Vagina (tissue), 2 donors: Measurements from ENCODE around the gene NUBP2. TPM values are rescaled to one million over a fixed set of nuclear protein-coding genes. Genes with fewer than 3 reads are reported as not detected.

Source experiments
- DNase-seq, 2 donors: peaks; one replicate each; pipeline ENCODE4 v3.0.0-alpha.2; 2017; ENCODE audit errors: extremely low spot score in 2 of 2
- H3K27ac ChIP-seq: fragments of 200-600 bp; sonication (generic); one replicate; pipeline ENCODE4 v1.5.1; 2019
- H3K27me3 ChIP-seq: fragments of 200-600 bp; sonication (generic); one replicate; pipeline ENCODE4 v1.5.1; 2019
- H3K36me3 ChIP-seq, 2 donors: fragments of 200-600 bp; sonication (generic); one replicate each; pipeline ENCODE4 v1.5.1; 2017 to 2019
- H3K4me1 ChIP-seq: fragments of 200-600 bp; sonication (generic); one replicate; pipeline ENCODE4 v1.5.1; 2019
- H3K4me3 ChIP-seq, 2 donors: fragments of 200-600 bp; sonication (generic); 1 replicate in 1 of 2; 2 replicates in 1 of 2; pipeline ENCODE4 v1.5.1; 2016 to 2019
- H3K9me3 ChIP-seq: fragments of 200-600 bp; sonication (generic); one replicate; pipeline ENCODE4 v1.5.1; 2019
- POLR2A ChIP-seq, 2 donors: fragments of 450-650 bp; IDR thresholded peaks; one replicate each; pipeline ENCODE4 v1.6.1; 2017; ENCODE audit warnings: antibody characterized with exemption in 2 of 2, mild to moderate bottlenecking in 2 of 2, moderate library complexity in 2 of 2
- POLR2AphosphoS5 ChIP-seq, 2 donors: sonication (generic); formaldehyde crosslinking; IDR thresholded peaks; one replicate each; pipeline ENCODE4 v1.9.0; 2017; ENCODE audit warnings: antibody characterized with exemption in 2 of 2, mild to moderate bottlenecking in 2 of 2, low read depth in 1 of 2; ENCODE audit not compliant: insufficient read depth in 1 of 2
- intact Hi-C: fragments of 100-400 bp; cut with DNase I; formaldehyde crosslinking; loops from one replicate; pipeline ENCODE4 v1.15.1; 2023
- total RNA-seq: library from RNA; depleted of rRNA; stranded (reverse); fragments of >200 nt; gene quantifications from one replicate; pipeline ENCODE4 v1.2.3, GENCODE V29; 2016
- TF ChIP-seq, protein P1 (sequence below), 3 experiments: fragments of 450-650 bp in 2 of 3; fragments of 200-600 bp in 1 of 3; sonication (generic) in 1 of 3; IDR thresholded peaks; one replicate each; pipeline ENCODE4 v1.5.1; 2017 to 2019; ENCODE audit warnings: antibody characterized with exemption in 3 of 3, mild to moderate bottlenecking in 2 of 3, moderate library complexity in 2 of 3

Gene NUBP2
- total RNA-seq, 1 donor from 2014 or later: 40.8 TPM

DNA sequence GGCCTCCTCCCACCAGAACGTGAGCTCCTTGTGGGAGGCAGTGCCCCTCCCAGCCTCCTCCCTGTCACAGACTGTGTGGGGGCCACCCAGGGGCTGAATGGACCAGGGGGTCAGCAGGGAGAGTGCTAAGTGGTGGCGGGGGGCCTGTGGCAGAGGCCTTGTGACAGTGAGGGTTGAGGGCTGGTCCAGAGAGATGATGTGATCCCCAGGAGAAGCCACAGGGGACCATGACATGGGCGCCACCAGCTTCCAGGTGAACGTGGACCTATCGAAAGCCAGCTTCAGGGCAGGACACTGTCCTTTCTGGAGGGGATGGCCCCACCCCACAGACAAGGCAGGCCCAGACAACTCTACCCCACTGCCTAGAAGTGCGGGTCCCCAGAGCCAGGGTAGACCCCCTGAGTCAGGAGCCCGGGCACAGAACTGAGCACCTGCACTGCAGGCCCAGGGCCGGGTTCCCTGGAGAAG is 3.5 kb upstream of the NUBP2 start:
- no peaks in the 10 kb centered on the region for H3K27me3 ChIP-seq
- H3K9me3 ChIP-seq: no peaks in the 10 kb centered on the region
- TF ChIP-seq, protein P1, sequence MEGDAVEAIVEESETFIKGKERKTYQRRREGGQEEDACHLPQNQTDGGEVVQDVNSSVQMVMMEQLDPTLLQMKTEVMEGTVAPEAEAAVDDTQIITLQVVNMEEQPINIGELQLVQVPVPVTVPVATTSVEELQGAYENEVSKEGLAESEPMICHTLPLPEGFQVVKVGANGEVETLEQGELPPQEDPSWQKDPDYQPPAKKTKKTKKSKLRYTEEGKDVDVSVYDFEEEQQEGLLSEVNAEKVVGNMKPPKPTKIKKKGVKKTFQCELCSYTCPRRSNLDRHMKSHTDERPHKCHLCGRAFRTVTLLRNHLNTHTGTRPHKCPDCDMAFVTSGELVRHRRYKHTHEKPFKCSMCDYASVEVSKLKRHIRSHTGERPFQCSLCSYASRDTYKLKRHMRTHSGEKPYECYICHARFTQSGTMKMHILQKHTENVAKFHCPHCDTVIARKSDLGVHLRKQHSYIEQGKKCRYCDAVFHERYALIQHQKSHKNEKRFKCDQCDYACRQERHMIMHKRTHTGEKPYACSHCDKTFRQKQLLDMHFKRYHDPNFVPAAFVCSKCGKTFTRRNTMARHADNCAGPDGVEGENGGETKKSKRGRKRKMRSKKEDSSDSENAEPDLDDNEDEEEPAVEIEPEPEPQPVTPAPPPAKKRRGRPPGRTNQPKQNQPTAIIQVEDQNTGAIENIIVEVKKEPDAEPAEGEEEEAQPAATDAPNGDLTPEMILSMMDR (IDR thresholded peaks at IDR 0.05): no peak
- TF ChIP-seq POLR2A (IDR thresholded peaks at IDR 0.05) (no peak), POLR2AphosphoS5 (IDR thresholded peaks at IDR 0.05; ENCODE audit: insufficient read depth in 1 of 2, low read depth in 1 of 2) (no peak)
- H3K27ac ChIP-seq: no peak overlapping the region
- intact Hi-C loops: no loop called here
- no peak for DNase-seq
- no peak overlapping the region for H3K4me3 ChIP-seq
- peaks cover 52% of the 10 kb centered on the region for H3K4me1 ChIP-seq
- peaks cover 0 to 38% of the 10 kb centered on the region in 2 donors for H3K36me3 ChIP-seq

DNA sequence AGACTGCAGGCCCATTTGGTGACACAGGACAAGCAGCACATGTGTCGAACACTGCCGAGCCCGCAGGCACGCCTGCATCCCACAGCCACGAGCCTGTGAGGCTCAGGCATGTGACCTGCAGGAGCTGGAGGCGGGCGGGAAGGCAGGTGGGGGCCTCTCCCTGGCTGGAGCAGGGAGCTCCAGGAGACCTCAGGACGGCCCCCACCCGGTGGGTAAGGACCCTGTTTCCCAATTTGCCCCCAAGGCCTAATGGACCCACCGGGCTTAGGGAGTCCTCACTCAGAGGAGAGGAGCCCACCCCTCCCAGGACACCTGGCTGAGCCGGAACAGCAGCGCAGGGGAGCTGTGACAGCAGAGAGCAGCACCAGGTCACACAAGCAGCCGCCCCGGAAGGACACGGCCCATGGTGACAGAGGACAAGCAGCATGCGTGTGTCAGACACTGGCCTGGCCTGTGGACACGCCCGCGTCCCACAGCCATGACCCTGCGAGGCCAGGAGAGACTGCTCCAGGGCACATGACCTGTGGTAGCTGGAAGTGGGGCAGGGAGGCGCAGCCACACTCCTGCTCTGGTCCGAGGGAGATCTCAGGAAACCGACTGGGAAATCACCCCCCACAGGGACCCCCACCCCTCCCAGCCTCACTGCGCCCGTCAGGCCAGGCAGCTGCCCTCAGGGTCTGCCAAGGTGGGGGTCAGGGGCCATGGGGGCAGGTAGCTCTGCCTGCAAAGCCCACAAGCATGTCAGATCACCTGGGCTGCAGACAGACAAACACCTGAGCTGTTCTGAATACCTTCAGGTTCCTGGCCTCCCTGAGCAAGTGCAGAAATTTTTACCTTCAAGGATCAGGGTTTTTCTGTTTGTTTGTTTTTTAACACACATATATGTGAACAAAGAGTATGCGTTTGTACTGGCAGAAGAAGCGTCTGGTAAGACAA is 2.8 kb upstream of the NUBP2 start:
- H3K36me3 ChIP-seq: peaks cover 0 to 38% of the 10 kb centered on the region in 2 donors
- no peaks in the 10 kb centered on the region for H3K9me3 ChIP-seq
- H3K4me1 ChIP-seq: peaks cover 52% of the 10 kb centered on the region
- no peaks in the 10 kb centered on the region for H3K27me3 ChIP-seq
- DNase-seq: no peak
- no peak overlapping the region for H3K4me3 ChIP-seq
- TF ChIP-seq POLR2A (IDR thresholded peaks at IDR 0.05): no peak
- intact Hi-C loops: no loop called here
- no peak overlapping the region for H3K27ac ChIP-seq

DNA sequence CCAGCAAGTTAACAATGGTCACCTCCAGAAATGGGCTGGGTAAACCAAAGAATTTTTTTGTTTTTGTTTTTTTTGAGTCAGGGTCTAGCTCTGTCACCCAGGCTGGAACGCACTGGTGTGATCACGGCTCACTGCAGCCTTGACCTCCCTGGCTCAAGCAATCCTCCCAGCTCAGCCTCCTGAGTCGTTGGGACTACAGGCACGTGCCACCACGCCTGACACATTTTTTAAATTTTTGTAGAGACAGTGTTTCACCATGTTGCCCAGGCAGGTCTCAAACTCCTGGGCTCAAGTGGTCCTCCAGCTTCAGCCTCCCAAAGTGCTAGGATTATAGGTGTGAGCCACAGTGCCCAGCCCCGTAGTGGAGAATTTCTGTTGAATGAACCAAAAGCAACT is 2.1 kb upstream of the NUBP2 start:
- H3K9me3 ChIP-seq: no peaks in the 10 kb centered on the region
- peaks cover 54% of the 10 kb centered on the region for H3K4me1 ChIP-seq
- no peak for DNase-seq
- H3K27me3 ChIP-seq: no peaks in the 10 kb centered on the region
- intact Hi-C loops: no loop called here
- peaks cover 0 to 35% of the 10 kb centered on the region in 2 donors for H3K36me3 ChIP-seq
- H3K4me3 ChIP-seq: peak overlapping the region in 1 of 2 donors; percentile 89
- no peak for TF ChIP-seq POLR2AphosphoS5 (IDR thresholded peaks at IDR 0.05; ENCODE audit: insufficient read depth in 1 of 2, low read depth in 1 of 2)
- no peak for TF ChIP-seq POLR2A (IDR thresholded peaks at IDR 0.05)
- TF ChIP-seq, protein P1 (IDR thresholded peaks at IDR 0.05): no peak
- no peak overlapping the region for H3K27ac ChIP-seq

DNA sequence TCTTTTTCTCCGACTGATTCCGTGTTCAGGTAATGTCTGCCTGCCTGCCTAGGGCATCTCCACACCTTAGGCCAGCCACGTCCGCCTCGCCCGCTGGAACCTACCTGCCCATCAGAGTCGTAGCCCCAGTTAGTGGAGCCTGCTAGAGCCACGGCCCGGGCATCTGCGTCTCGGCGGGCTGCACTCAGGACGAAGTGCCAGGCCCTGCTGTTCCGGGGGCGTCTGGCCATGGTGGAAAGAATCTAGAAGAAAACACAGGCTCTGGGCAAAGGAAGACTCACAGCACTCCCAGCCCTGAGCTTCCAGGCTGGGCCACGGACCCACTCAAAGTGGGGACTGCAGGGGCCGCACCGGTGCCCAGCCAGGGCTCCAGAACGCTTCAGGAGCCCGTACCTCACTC is 1.5 kb upstream of the NUBP2 start:
- Histone ChIP-seq H3K4me1 (peaks cover 59% of the 10 kb centered on the region), H3K36me3 (peaks cover 0 to 30% of the 10 kb centered on the region in 2 donors), H3K27me3 (no peaks in the 10 kb centered on the region), H3K9me3 (no peaks in the 10 kb centered on the region), H3K27ac (peak overlapping the region; percentile 67), H3K4me3 (peak overlapping the region; percentile 77 to 89)
- DNase-seq: no peak
- intact Hi-C loops: no loop called here
- TF ChIP-seq POLR2AphosphoS5 (IDR thresholded peaks at IDR 0.05; ENCODE audit: insufficient read depth in 1 of 2, low read depth in 1 of 2): no peak
- TF ChIP-seq, protein P1 (IDR thresholded peaks at IDR 0.05): no peak
- TF ChIP-seq POLR2A (IDR thresholded peaks at IDR 0.05): no peak

DNA sequence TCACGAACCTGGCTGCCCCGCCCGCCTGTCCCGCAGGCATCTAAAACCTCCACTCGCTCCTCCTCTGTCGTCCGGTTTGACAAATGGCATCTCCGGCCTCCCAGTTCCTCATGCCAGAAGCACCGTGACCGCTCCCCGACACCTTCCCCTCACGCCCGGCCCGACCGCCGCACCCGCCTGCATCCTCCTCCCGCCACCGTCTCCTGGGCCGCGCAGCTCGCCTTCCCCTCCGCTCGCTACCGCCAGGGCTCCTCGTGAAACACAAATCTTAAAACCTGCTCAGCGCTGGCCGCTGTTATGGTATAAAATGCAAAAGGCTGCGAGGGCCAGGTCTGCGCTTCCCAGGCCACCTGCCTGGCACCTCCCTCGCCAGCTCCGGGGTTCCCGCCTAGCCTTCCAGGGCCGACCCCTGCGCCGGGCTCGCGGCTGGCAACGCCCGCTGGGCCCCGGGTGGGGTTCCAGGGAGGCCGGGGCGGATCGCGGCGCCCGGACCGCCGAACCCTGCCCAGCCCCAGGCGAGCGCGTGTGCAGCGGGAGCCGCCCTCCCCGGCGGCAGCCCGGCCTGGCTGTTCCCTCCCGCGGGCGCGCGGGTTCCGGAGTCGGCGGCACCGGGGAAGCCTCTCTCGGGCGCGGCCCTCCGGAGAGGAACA is 877 bp upstream of the NUBP2 start:
- H3K4me3 ChIP-seq: peak overlapping the region; percentile 77 to 89
- no peaks in the 10 kb centered on the region for H3K9me3 ChIP-seq
- H3K27me3 ChIP-seq: no peaks in the 10 kb centered on the region
- intact Hi-C loops: no loop called here
- DNase-seq: no peak
- peaks cover 59% of the 10 kb centered on the region for H3K4me1 ChIP-seq
- peak overlapping the region; percentile 67 for H3K27ac ChIP-seq
- TF ChIP-seq, protein P1 (IDR thresholded peaks at IDR 0.05): no peak
- TF ChIP-seq POLR2A (IDR thresholded peaks at IDR 0.05) (no peak), POLR2AphosphoS5 (IDR thresholded peaks at IDR 0.05; ENCODE audit: insufficient read depth in 1 of 2, low read depth in 1 of 2) (no peak)
- H3K36me3 ChIP-seq: peaks cover 0 to 31% of the 10 kb centered on the region in 2 donors
